Activated T-helper 1 cell treated with Interleukin-2 at 50 U/mL for 16 hours (primary cell): ENCODE results near the gene PRR14L.
"Not testable (repeated sequence)": the region's sequence is repeated elsewhere in the genome, so short reads cannot be mapped to it uniquely, and the experiment has no call there.

ENCODE experiments used
- DNase-seq: peaks from one replicate; pipeline ENCODE4 v3.0.0-alpha.2; 2020; ENCODE audit warnings: low read depth

Gene PRR14L

GRCh38 chr22:31749636-31750364, at the start of gene PRR14L:
Gene PRR14L (minus strand): TSS chr22:31750132. CDS start chr22:31738860, 11,272 bp downstream.
- DNase-seq = peak; percentile 98

- DNase-seq = not testable (repeated sequence)
Measured at GRCh38 chr22:31799358-31799757, 49.4 kb upstream of the PRR14L start.

- DNase-seq = no peak
Measured at GRCh38 chr22:31790240-31790639, 40.3 kb upstream of the PRR14L start.

- no peak for DNase-seq
Measured at GRCh38 chr22:31789803-31790202, 39.9 kb upstream of the PRR14L start.

GRCh38 chr22:31776231-31776630, 26.3 kb upstream of the PRR14L start:
- DNase-seq = no peak

GRCh38 chr22:31773416-31773815, 23.5 kb upstream of the PRR14L start:
- no peak for DNase-seq

- DNase-seq = no peak
Measured at GRCh38 chr22:31768422-31769059, 18.6 kb upstream of the PRR14L start.

GRCh38 chr22:31764785-31765184, 14.9 kb upstream of the PRR14L start:
- no peak for DNase-seq

GRCh38 chr22:31758860-31759259, 8.9 kb upstream of the PRR14L start:
- not testable (repeated sequence) for DNase-seq

- no peak for DNase-seq
Measured at GRCh38 chr22:31757265-31757664, 7.3 kb upstream of the PRR14L start.

GRCh38 chr22:31754813-31755212, 4.9 kb upstream of the PRR14L start:
- no peak for DNase-seq

- DNase-seq = peak; percentile 97
Measured at GRCh38 chr22:31753634-31754501, 3.9 kb upstream of the PRR14L start, which contains the start of gene DEPDC5. Gene DEPDC5 (plus strand): TSS chr22:31754019. CDS start chr22:31754922, 903 bp downstream.

GRCh38 chr22:31753005-31753633, 3.2 kb upstream of the PRR14L start:
- DNase-seq = no peak

GRCh38 chr22:31752096-31752847, 2.3 kb upstream of the PRR14L start:
- DNase-seq = no peak

GRCh38 chr22:31750365-31751284, 693 bp upstream of the PRR14L start:
- no peak for DNase-seq

- no peak for DNase-seq
Measured at GRCh38 chr22:31748490-31748889, 1.4 kb downstream of the PRR14L start.

- no peak for DNase-seq
Measured at GRCh38 chr22:31747441-31747840, 2.5 kb downstream of the PRR14L start.

GRCh38 chr22:31743871-31744270, 6.1 kb downstream of the PRR14L start:
- DNase-seq = no peak

- DNase-seq = no peak
Measured at GRCh38 chr22:31742682-31743081, 7.2 kb downstream of the PRR14L start.

- no peak for DNase-seq
Measured at GRCh38 chr22:31742115-31742514, 7.8 kb downstream of the PRR14L start.
